Activated CD8-positive, alpha-beta memory T cell treated with anti-CD3 and anti-CD28 coated beads, Interleukin-2, amount 50 U/mL, for 48 hours (primary cell): ENCODE data around the gene TNFSF10.
A peak's percentile ranks its signal among the peaks of the same experiment; 100 is the strongest.
"Not testable (repeated sequence)": the region's sequence is repeated elsewhere in the genome, so short reads cannot be mapped to it uniquely, and the experiment has no call there.

Experiments used
- DNase-seq: peaks from one replicate; pipeline ENCODE4 v3.0.0-alpha.2; 2020

Gene TNFSF10

GRCh38 chr3:172522871-172523818 is at the start of gene TNFSF10:
Gene TNFSF10 (minus strand): TSS chr3:172523430. CDS start chr3:172523384, 46 bp downstream.
- peak; percentile 78 for DNase-seq

- DNase-seq, result no peak
Measured at GRCh38 chr3:172569128-172570008, 46.1 kb upstream of the TNFSF10 start.

GRCh38 chr3:172568701-172569100 is 45.5 kb upstream of the TNFSF10 start:
- no peak for DNase-seq

- not testable (repeated sequence) for DNase-seq
Measured at GRCh38 chr3:172566785-172567184, 43.6 kb upstream of the TNFSF10 start.

- no peak for DNase-seq
Measured at GRCh38 chr3:172564499-172564898, 41.3 kb upstream of the TNFSF10 start.

- DNase-seq, result no peak
Measured at GRCh38 chr3:172562871-172563865, 39.9 kb upstream of the TNFSF10 start.

GRCh38 chr3:172561897-172562640 is 38.8 kb upstream of the TNFSF10 start:
- DNase-seq, result no peak

GRCh38 chr3:172560586-172560985 is 37.4 kb upstream of the TNFSF10 start:
- DNase-seq, result no peak

GRCh38 chr3:172560026-172560425 is 36.8 kb upstream of the TNFSF10 start:
- DNase-seq, result no peak

GRCh38 chr3:172559020-172559419 is 35.8 kb upstream of the TNFSF10 start:
- DNase-seq, result no peak

- DNase-seq, result no peak
Measured at GRCh38 chr3:172557515-172558220, 34.4 kb upstream of the TNFSF10 start.

- no peak for DNase-seq
Measured at GRCh38 chr3:172553526-172554252, 30.5 kb upstream of the TNFSF10 start.

- DNase-seq, result no peak
Measured at GRCh38 chr3:172552607-172553006, 29.4 kb upstream of the TNFSF10 start.

- DNase-seq, result no peak
Measured at GRCh38 chr3:172551874-172552273, 28.6 kb upstream of the TNFSF10 start.

- DNase-seq, result peak; percentile 81
Measured at GRCh38 chr3:172550347-172550943, 27.2 kb upstream of the TNFSF10 start.

- DNase-seq, result no peak
Measured at GRCh38 chr3:172549144-172549543, 25.9 kb upstream of the TNFSF10 start.

GRCh38 chr3:172546628-172547214 is 23.5 kb upstream of the TNFSF10 start:
- no peak for DNase-seq

GRCh38 chr3:172546105-172546504 is 22.9 kb upstream of the TNFSF10 start:
- no peak for DNase-seq

GRCh38 chr3:172544404-172544803 is 21.2 kb upstream of the TNFSF10 start:
- DNase-seq, result no peak
